ENCODE data around the gene CLTB.

- no peak for TF ChIP-seq TAF1 (IDR thresholded peaks at IDR 0.05; ENCODE audit: borderline replicate concordance, low read depth, low read length)
- no peak for TF ChIP-seq POLR2A (IDR thresholded peaks at IDR 0.05; ENCODE audit: low read depth, low read length)
Observed at GRCh38 chr5:176413255-176413565, 3.1 kb downstream of the CLTB start.

All from GM12892 (cell line).